ENCODE measurements around the gene SLC35E2B. TPM values are rescaled to one million over a fixed set of nuclear protein-coding genes. Genes with fewer than 3 reads are reported as not detected.
"Not testable (repeated sequence)": the region's sequence is repeated elsewhere in the genome, so short reads cannot be mapped to it uniquely, and the experiment has no call there.

Gene SLC35E2B
- total RNA-seq, 3 donors from 2014 or later (not counting 1 experiment from before 2014, with no cell fraction given): 57.6 to 79.9 (median 61.8) TPM

DNA sequence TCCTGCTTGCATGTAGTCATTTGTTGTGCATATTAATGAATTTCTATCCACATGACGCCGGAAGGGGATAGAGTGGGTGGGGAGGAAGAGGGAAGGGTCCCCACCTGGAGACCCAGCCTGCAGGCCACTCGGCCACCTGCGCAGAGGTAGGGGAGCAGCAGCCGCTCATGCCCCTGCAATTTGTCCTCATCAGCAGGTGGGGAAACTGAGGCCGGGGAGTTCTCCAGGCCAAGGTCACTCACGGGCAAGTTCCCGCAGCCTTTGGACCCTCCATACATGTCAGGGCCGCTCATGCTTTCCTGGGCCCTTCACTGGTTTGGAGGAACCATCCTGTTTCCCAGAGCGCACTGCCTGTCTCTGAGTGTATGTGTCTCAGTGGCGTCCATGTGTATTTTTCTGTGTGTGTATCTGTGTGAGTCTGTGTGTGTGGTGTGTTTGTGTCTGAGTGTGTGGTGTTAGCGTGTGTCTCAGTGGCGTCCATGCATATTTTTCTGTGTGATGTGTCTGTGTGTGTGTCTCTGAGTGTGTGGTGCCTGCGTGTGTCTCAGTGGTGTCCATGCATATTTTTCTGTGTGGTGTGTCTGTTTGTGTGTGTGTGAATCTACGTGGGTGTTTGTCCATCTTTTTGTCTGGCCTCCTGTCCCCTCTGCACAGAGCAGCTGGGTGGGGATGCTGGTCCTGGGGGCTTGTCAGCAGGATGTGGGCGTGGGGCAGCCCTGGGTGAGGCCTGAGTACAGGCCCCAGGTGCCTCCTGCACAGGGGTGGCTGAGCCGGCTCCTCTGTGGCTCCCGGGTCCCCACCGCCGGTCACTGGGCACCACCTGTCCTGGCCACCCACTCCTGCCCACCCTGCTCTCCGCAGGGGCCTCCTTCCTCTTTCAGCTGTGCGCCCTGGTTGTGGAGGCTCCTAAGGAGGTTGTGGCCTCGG is 4.1 kb upstream of the SLC35E2B start:
- intact Hi-C loops (cut with micrococcal nuclease): loop anchor here (10.0 kb wide), 1 partner anchor 48 kb away; no protein-coding TSS in a partner anchor
- H3K27ac Mint-ChIP-seq; H3K4me1 Mint-ChIP-seq; H3K4me1 ChIP-seq (ENCODE audit: control insufficient read depth, insufficient read depth, low read length); H3K27me3 ChIP-seq (ENCODE audit: control insufficient read depth, insufficient read depth, low read length); H3K9me3 Mint-ChIP-seq; H3K27ac ChIP-seq (ENCODE audit: low read length); H3K4me3 Mint-ChIP-seq; H3K9me3 ChIP-seq (ENCODE audit: control insufficient read depth, insufficient read depth, low read length); ATAC-seq; H3K27me3 Mint-ChIP-seq (ENCODE audit: low read depth in 2 of 2); H3K36me3 Mint-ChIP-seq; H3K36me3 ChIP-seq (ENCODE audit: control insufficient read depth, insufficient read depth, low read length); H3K4me3 ChIP-seq (ENCODE audit: low read length); DNase-seq: not testable (repeated sequence)
- 96% methylated on average over 14 of the region's 23 CpGs for WGBS (ENCODE audit: insufficient coverage)

DNA sequence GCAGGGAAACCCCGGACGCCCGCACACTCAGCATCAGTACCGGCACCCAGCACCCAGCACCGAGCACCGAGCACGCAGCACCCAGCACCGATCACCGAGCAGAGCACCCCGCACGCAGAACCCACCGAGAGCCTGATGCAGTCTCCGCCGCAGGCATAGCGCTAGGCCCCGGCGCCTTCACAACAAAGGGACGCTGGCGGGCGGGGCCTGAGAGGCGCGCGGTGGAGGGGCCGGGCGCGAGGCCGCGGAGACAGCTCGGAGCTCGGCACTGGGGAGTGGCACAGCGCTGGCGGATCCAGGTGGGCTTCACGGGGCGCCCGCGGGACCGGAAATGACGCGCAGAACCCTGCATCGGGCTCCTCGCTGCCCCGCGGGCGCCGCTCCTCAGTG is 276 bp downstream of the SLC35E2B start:
- not testable (repeated sequence) for H3K27me3 ChIP-seq (ENCODE audit: control insufficient read depth, insufficient read depth, low read length); H3K36me3 ChIP-seq (ENCODE audit: control insufficient read depth, insufficient read depth, low read length); H3K36me3 Mint-ChIP-seq; H3K9me3 ChIP-seq (ENCODE audit: control insufficient read depth, insufficient read depth, low read length); H3K4me1 Mint-ChIP-seq; H3K9me3 Mint-ChIP-seq; H3K27me3 Mint-ChIP-seq (ENCODE audit: low read depth in 2 of 2)
- WGBS (ENCODE audit: insufficient coverage): under 1% methylated on average over 26 of the region's 45 CpGs
- DNase-seq: peak in 1 of 2 donors; percentile 80
- H3K4me3 ChIP-seq (ENCODE audit: low read length): peak overlapping the region; percentile 57
- intact Hi-C loops (cut with micrococcal nuclease): loop anchor here (10.0 kb wide), 1 partner anchor 52 kb away; no protein-coding TSS in a partner anchor
- H3K4me1 ChIP-seq (ENCODE audit: control insufficient read depth, insufficient read depth, low read length): peaks cover 12% of the 10 kb centered on the region
- peak overlapping the region; percentile 87 for H3K4me3 Mint-ChIP-seq
- ATAC-seq: peak; percentile 42 to 58 (median 47)
- H3K27ac Mint-ChIP-seq: peak overlapping the region; percentile 88 to 91
- H3K27ac ChIP-seq (ENCODE audit: low read length): peak overlapping the region; percentile 92

DNA sequence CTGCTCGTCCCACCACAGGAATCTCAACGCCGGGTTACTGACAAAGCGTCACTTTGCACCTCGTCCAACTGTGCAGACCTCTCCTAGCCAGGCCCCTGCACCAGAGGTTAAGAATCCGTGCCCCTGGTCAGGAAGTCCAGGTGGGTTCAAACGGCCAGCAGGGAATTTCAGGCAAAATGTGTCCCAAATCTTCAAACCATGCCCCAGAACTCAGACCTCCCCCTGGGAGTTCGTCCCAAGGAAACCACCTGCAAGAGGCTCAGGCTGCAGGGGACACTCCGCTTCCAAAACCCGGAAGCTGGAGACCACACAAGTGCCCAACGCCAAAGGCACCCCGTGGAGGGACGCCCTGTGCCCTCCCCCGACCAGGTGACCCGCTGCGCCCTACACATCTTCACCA is 1.2 kb downstream of the SLC35E2B start:
- not testable (repeated sequence) for H3K9me3 ChIP-seq (ENCODE audit: control insufficient read depth, insufficient read depth, low read length); H3K36me3 ChIP-seq (ENCODE audit: control insufficient read depth, insufficient read depth, low read length); H3K27me3 Mint-ChIP-seq (ENCODE audit: low read depth in 2 of 2); ATAC-seq; H3K9me3 Mint-ChIP-seq; H3K27ac Mint-ChIP-seq; H3K4me3 ChIP-seq (ENCODE audit: low read length); H3K27ac ChIP-seq (ENCODE audit: low read length); DNase-seq; H3K4me3 Mint-ChIP-seq; H3K36me3 Mint-ChIP-seq; H3K27me3 ChIP-seq (ENCODE audit: control insufficient read depth, insufficient read depth, low read length); H3K4me1 Mint-ChIP-seq
- intact Hi-C loops (cut with micrococcal nuclease): loop anchor here (10.0 kb wide), 1 partner anchor 53 kb away; no protein-coding TSS in a partner anchor
- peaks cover 12% of the 10 kb centered on the region for H3K4me1 ChIP-seq (ENCODE audit: control insufficient read depth, insufficient read depth, low read length)
- WGBS (ENCODE audit: insufficient coverage): 17% methylated on average over 1 of the region's 16 CpGs

DNA sequence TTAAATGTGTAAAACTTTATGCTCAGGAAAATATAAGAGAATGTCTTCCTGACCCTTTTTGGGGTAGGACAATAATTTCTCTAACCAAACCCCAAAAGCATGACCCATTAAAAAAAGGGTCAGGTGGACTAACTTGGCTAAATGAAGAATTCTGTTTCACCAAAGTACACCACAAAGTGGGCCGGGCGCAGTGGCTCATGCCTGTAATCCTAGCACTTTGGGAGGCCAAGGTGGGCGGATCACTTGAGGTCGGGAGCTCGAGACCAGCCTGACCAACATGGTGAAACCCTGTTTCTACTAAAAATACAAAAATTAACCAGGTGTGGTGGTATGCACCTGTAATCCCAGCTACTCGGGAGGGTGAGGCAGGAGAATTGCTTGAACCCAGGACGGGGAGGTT is 3.1 kb downstream of the SLC35E2B start:
- H3K9me3 ChIP-seq (ENCODE audit: control insufficient read depth, insufficient read depth, low read length); intact Hi-C loops (cut with micrococcal nuclease); H3K27ac Mint-ChIP-seq; H3K27me3 ChIP-seq (ENCODE audit: control insufficient read depth, insufficient read depth, low read length); ATAC-seq; H3K36me3 ChIP-seq (ENCODE audit: control insufficient read depth, insufficient read depth, low read length); H3K4me3 ChIP-seq (ENCODE audit: low read length); DNase-seq; H3K27ac ChIP-seq (ENCODE audit: low read length); H3K36me3 Mint-ChIP-seq; H3K4me1 Mint-ChIP-seq; H3K9me3 Mint-ChIP-seq; H3K4me3 Mint-ChIP-seq; H3K27me3 Mint-ChIP-seq (ENCODE audit: low read depth in 2 of 2): not testable (repeated sequence)
- WGBS (ENCODE audit: insufficient coverage): 100% methylated on average over 2 of the region's 7 CpGs
- H3K4me1 ChIP-seq (ENCODE audit: control insufficient read depth, insufficient read depth, low read length): peaks cover 15% of the 10 kb centered on the region

DNA sequence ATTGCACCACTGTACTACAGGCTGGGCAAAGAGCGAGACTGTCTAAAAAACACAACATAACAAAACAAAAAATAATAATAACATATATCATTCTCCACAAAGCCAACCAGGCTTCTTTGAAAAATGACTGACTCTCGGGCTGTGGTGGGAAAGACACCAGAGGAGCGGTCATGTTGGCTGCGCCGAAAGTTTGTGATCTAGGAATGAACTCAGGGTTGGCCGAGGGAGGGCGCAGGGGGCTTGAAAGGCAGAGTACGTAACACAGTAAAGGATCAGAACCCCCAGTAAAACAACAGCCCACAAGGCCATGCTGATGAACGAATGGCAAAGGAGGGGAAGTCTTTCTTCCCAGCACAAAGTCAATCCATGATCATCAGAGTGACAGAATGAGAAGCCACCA is 4.7 kb downstream of the SLC35E2B start:
- H3K4me3 Mint-ChIP-seq: no peak overlapping the region
- Histone ChIP-seq H3K36me3 (ENCODE audit: control insufficient read depth, insufficient read depth, low read length) (peaks cover 3% of the 10 kb centered on the region), H3K4me3 (ENCODE audit: low read length) (no peak overlapping the region), H3K27me3 (ENCODE audit: control insufficient read depth, insufficient read depth, low read length) (no peaks in the 10 kb centered on the region), H3K27ac (ENCODE audit: low read length) (no peak overlapping the region), H3K4me1 (ENCODE audit: control insufficient read depth, insufficient read depth, low read length) (peaks cover 9% of the 10 kb centered on the region), H3K9me3 (ENCODE audit: control insufficient read depth, insufficient read depth, low read length) (no peaks in the 10 kb centered on the region)
- H3K27ac Mint-ChIP-seq: peak overlapping the region; percentile 21 to 41
- H3K4me1 Mint-ChIP-seq: peaks cover 5 to 15% of the 10 kb centered on the region in 2 donors
- DNase-seq (peak in 1 of 2 donors; percentile 1), ATAC-seq (no peak)
- TF ChIP-seq, protein P1, sequence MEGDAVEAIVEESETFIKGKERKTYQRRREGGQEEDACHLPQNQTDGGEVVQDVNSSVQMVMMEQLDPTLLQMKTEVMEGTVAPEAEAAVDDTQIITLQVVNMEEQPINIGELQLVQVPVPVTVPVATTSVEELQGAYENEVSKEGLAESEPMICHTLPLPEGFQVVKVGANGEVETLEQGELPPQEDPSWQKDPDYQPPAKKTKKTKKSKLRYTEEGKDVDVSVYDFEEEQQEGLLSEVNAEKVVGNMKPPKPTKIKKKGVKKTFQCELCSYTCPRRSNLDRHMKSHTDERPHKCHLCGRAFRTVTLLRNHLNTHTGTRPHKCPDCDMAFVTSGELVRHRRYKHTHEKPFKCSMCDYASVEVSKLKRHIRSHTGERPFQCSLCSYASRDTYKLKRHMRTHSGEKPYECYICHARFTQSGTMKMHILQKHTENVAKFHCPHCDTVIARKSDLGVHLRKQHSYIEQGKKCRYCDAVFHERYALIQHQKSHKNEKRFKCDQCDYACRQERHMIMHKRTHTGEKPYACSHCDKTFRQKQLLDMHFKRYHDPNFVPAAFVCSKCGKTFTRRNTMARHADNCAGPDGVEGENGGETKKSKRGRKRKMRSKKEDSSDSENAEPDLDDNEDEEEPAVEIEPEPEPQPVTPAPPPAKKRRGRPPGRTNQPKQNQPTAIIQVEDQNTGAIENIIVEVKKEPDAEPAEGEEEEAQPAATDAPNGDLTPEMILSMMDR (IDR thresholded peaks at IDR 0.05): no peak
- intact Hi-C loops (cut with micrococcal nuclease): no loop called here
- H3K9me3 Mint-ChIP-seq: no peaks in the 10 kb centered on the region
- no peaks in the 10 kb centered on the region for H3K36me3 Mint-ChIP-seq
- H3K27me3 Mint-ChIP-seq (ENCODE audit: low read depth in 2 of 2): no peaks in the 10 kb centered on the region
- 97% methylated on average over 9 of the region's 9 CpGs for WGBS (ENCODE audit: insufficient coverage)

Measured in natural killer cell (primary cell).